GM20000 (cell line): Measurements from ENCODE around the gene RBFA.
"Not testable (repeated sequence)": the region's sequence is repeated elsewhere in the genome, so short reads cannot be mapped to it uniquely, and the experiment has no call there.

Experiments used
- DNase-seq: peaks from one replicate; pipeline ENCODE4 v3.0.0; 2012; ENCODE audit warnings: low spot score
- CTCF ChIP-seq: IDR thresholded peaks from 2 replicates; pipeline ENCODE4 v1.5.1; 2012; ENCODE audit warnings: mild to moderate bottlenecking, control low read depth; ENCODE audit errors: extremely low read depth, missing control alignments

RBFA gene

GRCh38 chr18:79991494-79991893 lies 42.7 kb upstream of the RBFA start:
- DNase-seq, result no peak
- TF ChIP-seq CTCF, result no peak

GRCh38 chr18:79999701-80000100 lies 34.5 kb upstream of the RBFA start:
- DNase-seq, result not testable (repeated sequence)

- no peak for DNase-seq
- TF ChIP-seq CTCF, result no peak
Observed at GRCh38 chr18:80000877-80001276, 33.4 kb upstream of the RBFA start.

GRCh38 chr18:80002468-80002867 lies 31.8 kb upstream of the RBFA start:
- DNase-seq, result no peak
- TF ChIP-seq CTCF, result no peak

- DNase-seq, result no peak
- no peak for TF ChIP-seq CTCF
Observed at GRCh38 chr18:80004600-80005342, 29.5 kb upstream of the RBFA start.

GRCh38 chr18:80006724-80007123 lies 27.5 kb upstream of the RBFA start:
- no peak for TF ChIP-seq CTCF
- DNase-seq, result no peak

- no peak for TF ChIP-seq CTCF
- no peak for DNase-seq
Observed at GRCh38 chr18:80009661-80010550, 24.3 kb upstream of the RBFA start.
